Fibroblast of lung (primary cell): ENCODE data around the gene DNMT3A. TPM values are rescaled to one million over a fixed set of nuclear protein-coding genes. Genes with fewer than 3 reads are reported as not detected.

Experiments
- DNase-seq, 2 donors: peaks; one replicate each; pipeline versions ENCODE4 v3.0.0 to v3.0.0-alpha.2; 2010; ENCODE audit warnings: low read depth in 2 of 2
- H2AFZ ChIP-seq: 2 replicates; pipeline ENCODE4 v1.5.1; 2012; ENCODE audit warnings: low read length, control low read depth, inconsistent platforms
- H3K27ac ChIP-seq: 2 replicates; pipeline ENCODE4 v1.5.1; 2011; ENCODE audit warnings: low read length, control low read depth; ENCODE audit not compliant: insufficient read depth
- H3K27me3 ChIP-seq: 2 replicates; pipeline ENCODE4 v1.5.1; 2011; ENCODE audit warnings: mild to moderate bottlenecking, low read length; ENCODE audit not compliant: control insufficient read depth, insufficient read depth
- H3K36me3 ChIP-seq: 2 replicates; pipeline ENCODE4 v1.5.1; 2011; ENCODE audit warnings: low read length; ENCODE audit not compliant: control insufficient read depth, insufficient read depth
- H3K4me1 ChIP-seq: 2 replicates; pipeline ENCODE4 v1.5.1; 2011; ENCODE audit warnings: low read length; ENCODE audit not compliant: control insufficient read depth, insufficient read depth; ENCODE audit errors: extremely low read depth
- H3K4me2 ChIP-seq: 2 replicates; pipeline ENCODE4 v1.5.1; 2011; ENCODE audit warnings: low read length, control low read depth; ENCODE audit not compliant: insufficient read depth; ENCODE audit errors: extremely low read depth
- H3K4me3 ChIP-seq, 4 experiments: fragments of 200-600 bp in 1 of 4; sonication (generic) in 1 of 4; replicated peaks in 1 of 4; 2 replicates each; pipeline ENCODE4 v1.5.1; 2011 to 2016; ENCODE audit warnings: low read length in 4 of 4, low read depth in 3 of 4, mild to moderate bottlenecking in 3 of 4, control low read depth in 2 of 4, inconsistent platforms in 1 of 4, mixed read lengths in 1 of 4; ENCODE audit not compliant: insufficient read depth in 1 of 4; ENCODE audit errors: control extremely low read depth in 1 of 4
- H3K79me2 ChIP-seq: 2 replicates; pipeline ENCODE4 v1.5.1; 2012; ENCODE audit warnings: mild to moderate bottlenecking, low read length, inconsistent platforms; ENCODE audit not compliant: control insufficient read depth, insufficient read depth
- H3K9ac ChIP-seq: 2 replicates; pipeline ENCODE4 v1.5.1; 2011; ENCODE audit warnings: mild to moderate bottlenecking, low read length, control low read depth; ENCODE audit not compliant: insufficient read depth
- H3K9me3 ChIP-seq: 2 replicates; pipeline ENCODE4 v1.5.1; 2012; ENCODE audit warnings: low read depth, low read length; ENCODE audit not compliant: control insufficient read depth, insufficient read depth
- H4K20me1 ChIP-seq: 2 replicates; pipeline ENCODE4 v1.5.1; 2011; ENCODE audit warnings: low read length; ENCODE audit not compliant: control insufficient read depth, insufficient read depth; ENCODE audit errors: extremely low read depth
- EZH2 ChIP-seq: IDR thresholded peaks from 2 replicates; pipeline ENCODE4 v1.5.1; 2012; ENCODE audit warnings: low read length, control low read depth, mild to moderate bottlenecking; ENCODE audit errors: missing control alignments
- polyA plus RNA-seq, 2 donors: library from polyadenylated mRNA; depleted of rRNA in 1 of 2; stranded (reverse) in 1 of 2; unstranded in 1 of 2; fragments of >200 nt; gene quantifications; 2 replicates each; pipeline ENCODE4 v1.2.1, GENCODE V29; 2011 to 2012; ENCODE audit warnings: missing spikeins in 1 of 2
- total RNA-seq: library from RNA; depleted of rRNA; stranded (reverse); fragments of >200 nt; gene quantifications from 2 replicates; pipeline ENCODE4 v1.2.1, GENCODE V29; 2014
- TF ChIP-seq, protein P1 (sequence below), 2 donors: IDR thresholded peaks in 1 of 2; conservative IDR thresholded peaks in 1 of 2; 1 replicate in 1 of 2; 2 replicates in 1 of 2; pipeline ENCODE4 v1.5.1; 2011 to 2012; ENCODE audit warnings: low read length in 2 of 2, control low read depth in 1 of 2, inconsistent platforms in 1 of 2, low read depth in 1 of 2, mild to moderate bottlenecking in 1 of 2

Gene DNMT3A
- total and polyA plus RNA-seq, 2 donors (not counting 1 experiment from before 2014, with no cell fraction given): 3.6 to 19.7 TPM

DNA sequence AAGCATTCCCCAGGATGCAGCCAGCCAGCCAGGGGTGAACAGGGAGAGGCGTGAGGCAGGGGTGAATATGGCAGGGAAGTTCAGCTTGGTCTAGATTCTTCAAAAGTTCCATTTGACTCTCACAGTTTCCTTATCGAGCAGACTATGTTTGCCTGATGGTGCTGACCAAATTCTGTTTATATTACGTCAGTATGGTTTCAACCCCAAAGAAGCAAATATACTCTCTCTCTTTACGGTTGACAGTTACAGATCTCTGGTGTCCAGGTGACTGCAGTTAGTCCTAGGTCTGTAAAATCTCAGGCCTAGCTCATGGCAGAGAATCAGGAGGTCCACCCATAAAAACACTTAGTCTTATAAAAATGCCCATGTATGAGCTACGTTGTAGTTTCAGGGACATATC, 38.3 kb upstream of the DNMT3A start:
- H3K4me3 ChIP-seq: no peak overlapping the region
- H3K27me3 ChIP-seq: no peaks in the 10 kb centered on the region
- no peaks in the 10 kb centered on the region for H3K79me2 ChIP-seq
- no peaks in the 10 kb centered on the region for H3K36me3 ChIP-seq
- no peak for DNase-seq
- no peaks in the 10 kb centered on the region for H4K20me1 ChIP-seq
- H3K4me1 ChIP-seq: no peaks in the 10 kb centered on the region
- no peak overlapping the region for H2AFZ ChIP-seq
- no peak overlapping the region for H3K27ac ChIP-seq
- no peak overlapping the region for H3K9ac ChIP-seq
- H3K9me3 ChIP-seq: no peaks in the 10 kb centered on the region
- H3K4me2 ChIP-seq: no peak overlapping the region
- TF ChIP-seq EZH2: no peak
- TF ChIP-seq, protein P1, sequence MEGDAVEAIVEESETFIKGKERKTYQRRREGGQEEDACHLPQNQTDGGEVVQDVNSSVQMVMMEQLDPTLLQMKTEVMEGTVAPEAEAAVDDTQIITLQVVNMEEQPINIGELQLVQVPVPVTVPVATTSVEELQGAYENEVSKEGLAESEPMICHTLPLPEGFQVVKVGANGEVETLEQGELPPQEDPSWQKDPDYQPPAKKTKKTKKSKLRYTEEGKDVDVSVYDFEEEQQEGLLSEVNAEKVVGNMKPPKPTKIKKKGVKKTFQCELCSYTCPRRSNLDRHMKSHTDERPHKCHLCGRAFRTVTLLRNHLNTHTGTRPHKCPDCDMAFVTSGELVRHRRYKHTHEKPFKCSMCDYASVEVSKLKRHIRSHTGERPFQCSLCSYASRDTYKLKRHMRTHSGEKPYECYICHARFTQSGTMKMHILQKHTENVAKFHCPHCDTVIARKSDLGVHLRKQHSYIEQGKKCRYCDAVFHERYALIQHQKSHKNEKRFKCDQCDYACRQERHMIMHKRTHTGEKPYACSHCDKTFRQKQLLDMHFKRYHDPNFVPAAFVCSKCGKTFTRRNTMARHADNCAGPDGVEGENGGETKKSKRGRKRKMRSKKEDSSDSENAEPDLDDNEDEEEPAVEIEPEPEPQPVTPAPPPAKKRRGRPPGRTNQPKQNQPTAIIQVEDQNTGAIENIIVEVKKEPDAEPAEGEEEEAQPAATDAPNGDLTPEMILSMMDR (conservative IDR thresholded peaks at IDR 0.05 in 1 of 2, IDR thresholded peaks at IDR 0.05 in 1 of 2; ENCODE audit: low read depth in 1 of 2, low read length in 2 of 2): no peak

DNA sequence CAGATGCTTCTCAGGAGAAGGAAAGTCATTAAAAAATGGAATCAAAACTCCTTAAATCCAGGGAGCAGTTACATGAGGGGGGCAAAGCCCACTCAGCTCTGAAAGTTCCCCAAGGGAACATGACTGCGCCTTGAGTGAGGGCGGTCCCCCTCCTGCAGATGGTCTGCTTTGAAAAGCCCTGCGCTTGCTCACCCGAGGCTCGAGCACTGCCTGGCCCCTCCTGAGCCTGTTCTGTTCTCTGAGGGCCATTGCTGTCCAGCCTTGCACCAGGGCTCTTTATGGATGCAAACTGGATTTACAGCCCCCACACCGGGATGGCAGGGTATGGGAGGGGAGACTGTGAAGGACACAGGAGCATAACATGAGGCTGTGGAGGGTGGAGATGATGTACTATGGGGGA, 37.8 kb upstream of the DNMT3A start:
- H3K9ac ChIP-seq: no peak overlapping the region
- no peak overlapping the region for H3K27ac ChIP-seq
- no peaks in the 10 kb centered on the region for H3K9me3 ChIP-seq
- H3K79me2 ChIP-seq: no peaks in the 10 kb centered on the region
- no peak overlapping the region for H3K4me3 ChIP-seq
- H3K27me3 ChIP-seq: no peaks in the 10 kb centered on the region
- no peaks in the 10 kb centered on the region for H3K36me3 ChIP-seq
- no peaks in the 10 kb centered on the region for H4K20me1 ChIP-seq
- H2AFZ ChIP-seq: no peak overlapping the region
- no peak for DNase-seq
- H3K4me1 ChIP-seq: no peaks in the 10 kb centered on the region
- H3K4me2 ChIP-seq: no peak overlapping the region
- TF ChIP-seq, protein P1 (conservative IDR thresholded peaks at IDR 0.05 in 1 of 2, IDR thresholded peaks at IDR 0.05 in 1 of 2; ENCODE audit: low read depth in 1 of 2, low read length in 2 of 2): no peak
- no peak for TF ChIP-seq EZH2

GRCh38 chr2:25378731-25379490, 37.2 kb upstream of the DNMT3A start:
- H3K4me2 ChIP-seq: no peak overlapping the region
- no peak for TF ChIP-seq EZH2
- TF ChIP-seq, protein P1 (conservative IDR thresholded peaks at IDR 0.05 in 1 of 2, IDR thresholded peaks at IDR 0.05 in 1 of 2; ENCODE audit: low read depth in 1 of 2, low read length in 2 of 2): no peak
- peak in 1 of 2 donors; percentile 64 for DNase-seq
- no peaks in the 10 kb centered on the region for H3K79me2 ChIP-seq
- no peak overlapping the region for H2AFZ ChIP-seq
- no peaks in the 10 kb centered on the region for H3K27me3 ChIP-seq
- H4K20me1 ChIP-seq: no peaks in the 10 kb centered on the region
- no peaks in the 10 kb centered on the region for H3K9me3 ChIP-seq
- no peaks in the 10 kb centered on the region for H3K4me1 ChIP-seq
- no peak overlapping the region for H3K27ac ChIP-seq
- H3K9ac ChIP-seq: no peak overlapping the region
- H3K36me3 ChIP-seq: no peaks in the 10 kb centered on the region
- H3K4me3 ChIP-seq: no peak overlapping the region
